ENCODE measurements around the gene PNPLA7.

DNA sequence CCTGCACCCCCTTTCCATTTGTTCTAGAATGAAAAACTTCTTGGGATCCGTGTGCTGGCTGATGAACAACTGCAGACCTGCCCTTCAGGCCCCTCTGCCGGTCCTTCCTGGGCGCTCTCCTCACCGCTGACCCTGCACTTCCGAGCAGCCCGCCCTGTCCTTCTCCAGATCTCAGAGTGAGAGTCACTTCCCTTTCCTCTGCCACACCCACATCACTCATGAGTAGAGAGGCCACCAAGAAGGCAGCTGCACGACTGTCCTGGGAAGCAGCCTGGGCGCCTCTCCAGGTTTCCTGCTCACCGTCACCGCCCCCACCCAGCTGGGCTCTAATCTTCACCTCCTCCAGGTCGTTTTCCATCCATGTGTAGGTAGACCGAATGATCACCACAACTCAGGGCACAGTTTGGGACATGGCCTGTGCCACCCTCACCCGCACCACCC lies 56.1 kb downstream of the PNPLA7 start:
- TF ChIP-seq POLR2A (IDR thresholded peaks at IDR 0.05) = no peak
- TF ChIP-seq CTCF (IDR thresholded peaks at IDR 0.05 in 4 of 5, conservative IDR thresholded peaks at IDR 0.05 in 1 of 5) = no peak

Data from gastrocnemius medialis (tissue), 4 donors.